ENCODE measurements around the gene DYSF.

Gene DYSF

GRCh38 chr2:71526975-71527374 lies 73.6 kb downstream of the DYSF start:
- DNase-seq (ENCODE audit: low read depth) = no peak
- H3K4me3 ChIP-seq (replicated peaks; ENCODE audit: low read depth, low read length) = no peak overlapping the region
- no peak for TF ChIP-seq CTCF (IDR thresholded peaks at IDR 0.05; ENCODE audit: low read length, missing control alignments)

- no peak overlapping the region for H3K4me3 ChIP-seq (replicated peaks; ENCODE audit: low read depth, low read length)
- DNase-seq (ENCODE audit: low read depth) = no peak
- TF ChIP-seq CTCF (IDR thresholded peaks at IDR 0.05; ENCODE audit: low read length, missing control alignments) = no peak
Measured at GRCh38 chr2:71528131-71528591, 74.8 kb downstream of the DYSF start.

GRCh38 chr2:71528749-71529148 lies 75.4 kb downstream of the DYSF start:
- DNase-seq (ENCODE audit: low read depth) = no peak
- TF ChIP-seq CTCF (IDR thresholded peaks at IDR 0.05; ENCODE audit: low read length, missing control alignments) = no peak

GRCh38 chr2:71530211-71530610 lies 76.8 kb downstream of the DYSF start:
- TF ChIP-seq CTCF (IDR thresholded peaks at IDR 0.05; ENCODE audit: low read length, missing control alignments) = no peak
- no peak overlapping the region for H3K4me3 ChIP-seq (replicated peaks; ENCODE audit: low read depth, low read length)
- no peak for DNase-seq (ENCODE audit: low read depth)

More at GRCh38 chr2:71528749-71529148, 75.4 kb downstream of the DYSF start:
- no peak overlapping the region for H3K4me3 ChIP-seq (replicated peaks; ENCODE audit: low read depth, low read length)

- DNase-seq (ENCODE audit: low read depth) = peak; percentile 68
- TF ChIP-seq CTCF (IDR thresholded peaks at IDR 0.05; ENCODE audit: low read length, missing control alignments) = peak; percentile 73
- no peak overlapping the region for H3K4me3 ChIP-seq (replicated peaks; ENCODE audit: low read depth, low read length)
Measured at GRCh38 chr2:71530641-71531332, 77.4 kb downstream of the DYSF start.

GRCh38 chr2:71531522-71532047 lies 78.2 kb downstream of the DYSF start:
- DNase-seq (ENCODE audit: low read depth) = peak; percentile 46
- TF ChIP-seq CTCF (IDR thresholded peaks at IDR 0.05; ENCODE audit: low read length, missing control alignments) = no peak
- H3K4me3 ChIP-seq (replicated peaks; ENCODE audit: low read depth, low read length) = no peak overlapping the region

- H3K4me3 ChIP-seq (replicated peaks; ENCODE audit: low read depth, low read length) = no peak overlapping the region
- TF ChIP-seq CTCF (IDR thresholded peaks at IDR 0.05; ENCODE audit: low read length, missing control alignments) = no peak
- no peak for DNase-seq (ENCODE audit: low read depth)
Measured at GRCh38 chr2:71532327-71532726, 79.0 kb downstream of the DYSF start.
